GM10847 (cell line): ENCODE results near the gene AFAP1L2.

Experiments used
- POLR2A ChIP-seq: IDR thresholded peaks from 2 replicates; pipeline ENCODE4 v1.6.1; 2011; ENCODE audit not compliant: insufficient read length; ENCODE audit errors: extremely low read depth

Gene AFAP1L2

DNA sequence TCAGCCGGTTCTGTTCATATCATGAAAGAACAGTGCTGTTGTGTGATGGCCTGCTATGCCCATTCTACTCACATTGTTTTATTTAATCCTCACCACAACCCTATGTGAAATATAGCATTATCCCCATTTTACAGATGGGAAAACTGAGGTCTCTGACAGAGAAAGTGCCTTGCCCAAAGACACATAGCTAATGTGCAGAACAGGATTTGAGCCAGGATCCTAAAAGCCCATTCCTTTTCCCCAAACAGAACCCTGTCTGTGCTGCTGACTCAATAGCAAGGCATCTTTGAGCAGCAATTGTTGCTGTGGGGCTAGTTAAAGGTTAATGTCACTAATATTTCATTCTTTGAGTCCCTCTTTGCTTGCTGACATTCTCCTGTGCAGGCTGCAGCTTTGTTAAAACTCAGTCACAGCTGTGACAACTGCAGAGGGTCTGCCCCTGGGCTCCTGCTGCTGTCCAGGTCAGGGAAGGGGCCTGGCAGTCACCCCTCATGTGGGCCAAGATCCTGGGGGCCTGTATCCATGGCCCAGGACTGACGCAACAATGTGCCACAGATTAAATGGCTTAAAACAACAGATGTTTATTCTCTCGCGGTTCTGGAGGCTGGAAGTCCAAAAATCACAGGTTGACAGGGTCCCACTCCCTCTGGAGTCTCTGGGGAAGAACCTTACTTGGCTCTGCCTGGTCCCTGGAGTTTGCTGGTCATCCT is 40.4 kb downstream of the AFAP1L2 start:
- no peak for TF ChIP-seq POLR2A

- no peak for TF ChIP-seq POLR2A
These were observed 41.4 kb downstream of the AFAP1L2 start for GRCh38 chr10:114362826-114363355.

DNA sequence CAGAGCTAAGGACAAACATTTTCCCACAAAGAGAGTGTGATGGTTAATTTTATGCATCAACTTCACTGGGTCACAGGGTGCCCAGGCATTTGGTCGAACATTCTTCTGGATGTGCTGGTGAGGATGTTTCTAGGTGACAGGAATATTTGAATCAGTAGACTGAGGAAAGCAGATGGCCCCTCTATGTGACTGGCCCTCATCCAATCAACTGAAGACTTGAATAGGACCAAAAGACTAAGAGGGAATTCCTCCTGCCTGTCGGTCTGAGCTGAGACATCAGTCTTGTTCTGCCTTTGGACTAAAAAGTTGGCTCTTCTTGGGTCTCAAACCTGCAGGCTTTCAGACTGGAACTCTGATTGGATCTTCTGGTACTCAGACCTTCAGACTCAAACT is 44.4 kb downstream of the AFAP1L2 start:
- no peak for TF ChIP-seq POLR2A

GRCh38 chr10:114359041-114359952 is 45.0 kb downstream of the AFAP1L2 start:
- TF ChIP-seq POLR2A = no peak

DNA sequence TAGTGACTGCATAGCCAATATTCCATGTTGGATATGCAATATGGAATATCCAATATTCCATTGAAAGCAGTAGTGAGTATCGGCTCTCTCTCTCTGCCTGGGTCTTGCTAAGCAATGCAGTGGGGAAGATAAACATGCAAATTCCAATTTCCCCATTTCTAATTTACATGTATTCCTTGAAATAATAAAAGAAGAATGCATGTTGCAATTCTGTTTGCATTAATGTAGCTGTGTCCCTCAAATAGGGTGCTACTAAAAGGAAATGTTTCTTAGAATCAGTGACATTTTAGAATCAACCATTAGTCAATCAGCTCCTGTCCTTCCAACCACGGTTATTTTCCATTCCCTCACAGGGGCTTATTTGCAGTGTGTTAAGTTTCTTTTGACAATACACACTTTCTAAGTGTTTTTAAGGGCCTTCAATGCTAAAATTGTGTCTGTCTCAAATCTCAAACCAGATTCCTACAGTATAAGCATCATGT is 46.7 kb downstream of the AFAP1L2 start:
- no peak for TF ChIP-seq POLR2A

GRCh38 chr10:114356751-114357514 is 47.4 kb downstream of the AFAP1L2 start:
- no peak for TF ChIP-seq POLR2A

- no peak for TF ChIP-seq POLR2A
These were observed 48.2 kb downstream of the AFAP1L2 start for GRCh38 chr10:114356126-114356525.

- no peak for TF ChIP-seq POLR2A
These were observed 50.9 kb downstream of the AFAP1L2 start for GRCh38 chr10:114353383-114353782.

DNA sequence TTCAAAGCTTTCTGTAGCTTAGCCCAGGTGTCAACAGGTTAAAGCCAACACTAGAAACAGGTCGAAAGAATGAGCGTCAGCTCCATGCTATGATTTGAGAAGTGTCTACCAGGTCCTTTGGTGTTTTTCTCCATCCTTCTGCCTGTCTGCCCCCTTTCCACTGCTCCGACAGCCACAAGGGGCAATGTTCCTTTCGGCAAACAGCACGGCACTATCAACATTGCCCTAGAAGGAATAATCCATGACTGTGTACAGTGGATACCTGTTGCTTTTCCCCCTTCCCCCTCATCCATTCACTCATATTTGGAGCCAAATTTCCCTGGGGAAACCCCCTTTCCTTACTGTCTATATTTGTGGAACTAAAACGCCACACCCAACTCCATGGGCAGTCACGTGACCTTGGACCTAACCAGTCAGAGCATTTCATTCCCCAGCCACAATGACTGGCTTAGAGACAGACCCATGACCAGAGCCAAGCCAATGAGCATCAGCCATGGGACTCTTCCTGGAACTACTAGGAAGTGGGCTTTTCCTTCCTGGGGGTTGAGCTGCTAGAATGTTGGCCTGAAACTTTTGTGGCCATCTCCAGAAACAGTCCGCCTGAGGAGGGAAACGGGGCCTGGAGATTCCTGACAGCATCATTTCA is 51.5 kb downstream of the AFAP1L2 start:
- no peak for TF ChIP-seq POLR2A

- TF ChIP-seq POLR2A = no peak
These were observed 53.6 kb downstream of the AFAP1L2 start for GRCh38 chr10:114350751-114351150.

DNA sequence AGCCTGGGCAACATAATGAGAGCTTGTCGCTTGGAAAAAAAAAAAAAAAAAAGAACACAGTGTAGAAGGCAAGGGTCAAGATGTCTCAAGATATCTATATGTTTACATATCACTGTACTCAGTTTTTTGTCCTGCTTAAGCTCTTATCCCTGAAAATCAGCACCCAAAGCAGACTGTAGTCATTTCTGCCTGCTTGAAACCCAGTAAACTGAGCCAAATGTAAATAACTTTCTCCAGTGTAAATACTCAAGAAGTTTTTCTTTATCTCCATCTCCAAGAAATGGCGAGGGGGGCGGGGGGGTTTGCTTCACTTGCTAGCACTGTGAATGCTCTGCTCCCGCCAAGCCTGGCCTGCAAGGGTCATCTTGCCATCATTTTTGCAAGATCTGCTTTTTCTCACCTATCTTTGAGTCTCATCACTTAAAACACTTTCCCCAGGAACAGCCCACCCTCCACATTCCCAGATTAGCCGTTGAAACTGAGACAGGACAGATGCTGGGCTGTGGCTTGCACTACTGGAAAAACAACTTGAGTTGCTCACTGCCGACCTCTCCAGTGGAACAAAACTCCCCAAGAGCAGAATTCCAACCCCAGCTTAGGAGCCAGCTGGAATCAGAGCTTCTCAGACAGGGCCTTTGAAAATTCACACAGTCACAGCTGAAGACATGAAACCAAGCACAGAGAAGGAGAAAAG is 54.6 kb downstream of the AFAP1L2 start:
- no peak for TF ChIP-seq POLR2A

DNA sequence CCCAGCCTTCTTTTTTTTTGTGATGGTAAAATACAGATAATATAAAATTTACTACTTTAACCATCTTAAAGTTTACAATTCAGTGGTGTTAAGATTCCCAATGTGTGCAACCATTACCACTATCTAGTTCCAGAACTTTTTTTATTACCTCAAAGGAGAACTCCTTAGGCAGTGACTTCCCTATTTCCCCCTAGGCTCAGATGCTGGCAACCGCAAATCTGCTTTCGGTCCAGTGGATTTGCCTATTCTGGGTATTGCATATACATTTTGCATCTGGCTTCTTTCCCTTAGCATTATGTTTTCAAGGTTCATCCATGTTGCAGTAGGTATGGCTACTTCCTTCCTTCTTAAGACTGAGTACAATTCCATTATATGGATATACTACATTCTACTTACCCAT is 56.5 kb downstream of the AFAP1L2 start:
- TF ChIP-seq POLR2A = no peak

- no peak for TF ChIP-seq POLR2A
These were observed 57.1 kb downstream of the AFAP1L2 start for GRCh38 chr10:114347241-114347640.
